MG63 (cell line): ENCODE measurements around the gene NCS1. TPM values are rescaled to one million over a fixed set of nuclear protein-coding genes. Genes with fewer than 3 reads are reported as not detected.

ENCODE experiments used
- DNase-seq: peaks from one replicate; pipeline ENCODE4 v3.0.0-alpha.2; 2020
- H3K27me3 ChIP-seq: fragments of 250-450 bp; sonication (Bioruptor Pico); 2 replicates; pipeline ENCODE4 v1.5.1; 2020; ENCODE audit warnings: mild to moderate bottlenecking, moderate library complexity
- H3K36me3 ChIP-seq: fragments of 250-450 bp; sonication (Bioruptor Pico); 2 replicates; pipeline ENCODE4 v1.5.1; 2020; ENCODE audit warnings: mild to moderate bottlenecking, moderate library complexity
- H3K4me3 ChIP-seq: fragments of 250-450 bp; sonication (Bioruptor Pico); 2 replicates; pipeline ENCODE4 v1.5.1; 2020; ENCODE audit warnings: mild to moderate bottlenecking, moderate library complexity
- H3K9me3 ChIP-seq: fragments of 250-450 bp; sonication (Bioruptor Pico); 2 replicates; pipeline ENCODE4 v1.5.1; 2020; ENCODE audit warnings: mild to moderate bottlenecking, moderate library complexity
- total RNA-seq: library from RNA; depleted of rRNA; stranded (reverse); fragments of >200 nt; shearing (Covaris generic); gene quantifications from 2 replicates; pipeline ENCODE4 v1.2.3, GENCODE V29; 2014; ENCODE audit warnings: low replicate concordance

Gene NCS1
- total RNA-seq, 1 experiment from 2014 or later: 34.4 TPM

DNA sequence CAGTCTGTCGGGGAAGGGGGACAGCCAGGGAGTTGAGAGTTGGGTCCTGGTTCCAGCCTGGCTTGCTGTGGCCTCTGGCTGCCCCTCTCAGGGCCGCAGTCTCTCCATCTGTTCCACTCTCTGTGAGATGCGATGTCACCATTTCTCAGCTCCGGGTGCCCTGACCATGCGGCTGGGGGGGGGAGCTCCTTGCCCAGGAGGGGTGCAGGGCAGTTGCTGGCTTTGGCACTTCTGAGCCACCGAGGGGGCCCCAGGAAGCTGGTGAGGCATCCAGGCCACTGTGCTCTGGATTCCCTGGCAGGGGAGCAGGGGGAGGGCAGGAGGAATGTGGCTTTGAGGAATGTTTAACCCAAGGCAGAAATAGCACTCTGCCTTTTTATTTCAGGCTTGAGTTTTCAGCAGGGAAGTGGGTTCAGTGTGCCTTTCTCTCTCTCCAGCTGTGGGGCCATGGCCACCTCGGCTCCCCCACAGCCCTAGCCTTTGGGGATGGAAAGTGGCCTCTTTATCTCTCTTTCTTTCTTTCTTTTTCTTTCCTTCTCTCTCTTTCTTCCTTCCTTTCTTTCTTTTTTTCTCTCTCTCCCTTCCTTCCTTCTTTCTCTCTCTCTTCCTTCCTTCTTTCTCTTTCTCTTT, 11.0 kb downstream of the NCS1 start:
- H3K27me3 ChIP-seq: no peaks in the 10 kb centered on the region
- no peak overlapping the region for H3K4me3 ChIP-seq
- peak; percentile 83 for DNase-seq
- no peaks in the 10 kb centered on the region for H3K9me3 ChIP-seq
- H3K36me3 ChIP-seq: peaks cover 2% of the 10 kb centered on the region; the same call in 1 of the 2 replicates

GRCh38 chr9:130185017-130185416, 12.8 kb downstream of the NCS1 start:
- no peaks in the 10 kb centered on the region for H3K9me3 ChIP-seq
- H3K27me3 ChIP-seq: no peaks in the 10 kb centered on the region
- peaks cover 2% of the 10 kb centered on the region; the same call in 1 of the 2 replicates for H3K36me3 ChIP-seq
- DNase-seq: no peak
- no peak overlapping the region for H3K4me3 ChIP-seq

GRCh38 chr9:130185490-130186031, 13.4 kb downstream of the NCS1 start:
- Histone ChIP-seq H3K27me3 (no peaks in the 10 kb centered on the region), H3K4me3 (no peak overlapping the region), H3K9me3 (no peaks in the 10 kb centered on the region), H3K36me3 (peaks cover under 1% of the 10 kb centered on the region; the same call in 1 of the 2 replicates)
- no peak for DNase-seq

GRCh38 chr9:130186051-130186450, 13.8 kb downstream of the NCS1 start:
- no peak for DNase-seq
- no peaks in the 10 kb centered on the region for H3K27me3 ChIP-seq
- H3K36me3 ChIP-seq: no peaks in the 10 kb centered on the region; the same call in 1 of the 2 replicates
- H3K4me3 ChIP-seq: no peak overlapping the region
- no peaks in the 10 kb centered on the region for H3K9me3 ChIP-seq

- no peak overlapping the region for H3K4me3 ChIP-seq
- peak; percentile 68 for DNase-seq
- no peaks in the 10 kb centered on the region for H3K9me3 ChIP-seq
- no peaks in the 10 kb centered on the region for H3K27me3 ChIP-seq
- H3K36me3 ChIP-seq: no peaks in the 10 kb centered on the region; the same call in 1 of the 2 replicates
Observed at GRCh38 chr9:130186839-130187522, 14.8 kb downstream of the NCS1 start.

- Histone ChIP-seq H3K9me3 (no peaks in the 10 kb centered on the region), H3K36me3 (no peaks in the 10 kb centered on the region; the same call in 1 of the 2 replicates), H3K27me3 (no peaks in the 10 kb centered on the region), H3K4me3 (no peak overlapping the region)
- DNase-seq: no peak
Observed at GRCh38 chr9:130187523-130187846, 15.3 kb downstream of the NCS1 start.

DNA sequence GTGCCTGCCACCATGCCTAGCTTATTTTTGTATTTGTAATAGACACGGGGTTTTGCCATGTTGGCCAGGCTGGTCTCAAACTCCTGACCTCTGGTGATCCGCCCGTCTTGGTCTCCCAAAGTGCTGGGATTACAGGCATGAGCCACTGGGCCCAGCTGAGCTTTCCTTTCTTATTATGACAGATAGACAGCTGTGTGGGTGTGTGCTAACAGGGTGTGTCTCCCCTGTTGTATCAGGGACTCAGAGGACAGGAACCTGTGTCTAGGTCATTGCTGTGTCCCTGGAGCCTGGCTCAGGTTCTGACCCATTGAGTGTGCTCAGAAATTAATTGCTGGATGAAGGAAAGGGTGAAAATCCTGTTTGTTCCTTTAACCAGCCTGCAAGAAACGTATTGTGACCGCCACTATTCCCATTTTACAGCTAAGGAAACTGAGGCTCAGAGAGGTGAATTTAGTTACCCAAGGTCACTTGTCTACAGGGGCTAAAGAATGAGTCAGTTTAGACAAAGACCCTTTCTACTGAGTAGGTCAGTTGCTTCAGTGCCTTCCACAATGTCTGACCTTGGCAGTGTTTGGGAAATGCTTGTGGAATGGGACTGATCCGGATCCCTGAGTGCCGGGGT, 16.8 kb downstream of the NCS1 start:
- H3K9me3 ChIP-seq: no peaks in the 10 kb centered on the region
- no peaks in the 10 kb centered on the region; the same call in 1 of the 2 replicates for H3K36me3 ChIP-seq
- no peaks in the 10 kb centered on the region for H3K27me3 ChIP-seq
- no peak overlapping the region for H3K4me3 ChIP-seq
- no peak for DNase-seq

- H3K27me3 ChIP-seq: no peaks in the 10 kb centered on the region
- no peak overlapping the region for H3K4me3 ChIP-seq
- no peaks in the 10 kb centered on the region for H3K9me3 ChIP-seq
- H3K36me3 ChIP-seq: no peaks in the 10 kb centered on the region; the same call in 1 of the 2 replicates
- DNase-seq: peak; percentile 55
Observed at GRCh38 chr9:130189840-130190239, 17.6 kb downstream of the NCS1 start.

DNA sequence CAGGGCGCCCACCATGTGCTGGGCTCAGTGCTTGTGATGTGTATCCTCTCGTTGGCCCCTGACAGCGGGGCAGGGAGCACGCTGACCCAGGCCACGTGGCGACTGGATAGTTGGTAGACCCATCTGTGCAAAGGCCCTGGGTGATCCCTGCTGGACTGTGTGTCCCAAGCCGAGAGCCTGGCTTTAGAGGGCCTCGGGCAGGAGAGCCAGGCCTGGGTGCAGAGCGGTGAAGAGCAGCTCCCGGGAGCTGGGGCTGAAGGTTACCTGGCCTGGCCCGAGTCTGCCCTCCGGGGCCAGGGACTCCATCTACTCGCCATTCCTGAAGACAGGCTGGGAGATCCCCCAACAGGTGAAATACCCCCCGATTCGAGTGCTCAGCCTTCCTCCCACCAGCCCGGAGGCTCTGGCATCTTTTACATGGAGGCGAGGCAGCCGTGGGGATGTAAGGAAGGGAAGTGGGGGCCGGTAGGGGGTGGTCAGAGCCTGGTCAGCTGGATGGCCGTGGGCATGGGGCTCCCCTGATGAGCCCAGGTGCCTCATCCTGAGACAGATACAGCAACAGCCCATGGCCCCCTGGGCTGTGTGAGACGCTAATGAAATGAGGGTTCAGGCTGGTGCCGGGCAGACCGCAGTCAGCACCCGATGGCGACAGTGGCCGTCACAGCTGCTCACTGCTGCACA, 19.0 kb downstream of the NCS1 start:
- H3K4me3 ChIP-seq: no peak overlapping the region
- no peaks in the 10 kb centered on the region for H3K27me3 ChIP-seq
- no peaks in the 10 kb centered on the region for H3K9me3 ChIP-seq
- H3K36me3 ChIP-seq: no peaks in the 10 kb centered on the region; the same call in 1 of the 2 replicates
- DNase-seq: no peak

- Histone ChIP-seq H3K27me3 (no peaks in the 10 kb centered on the region), H3K36me3 (no peaks in the 10 kb centered on the region; the same call in 1 of the 2 replicates), H3K9me3 (no peaks in the 10 kb centered on the region), H3K4me3 (no peak overlapping the region)
- DNase-seq: no peak
Observed at GRCh38 chr9:130191749-130192120, 19.5 kb downstream of the NCS1 start.

DNA sequence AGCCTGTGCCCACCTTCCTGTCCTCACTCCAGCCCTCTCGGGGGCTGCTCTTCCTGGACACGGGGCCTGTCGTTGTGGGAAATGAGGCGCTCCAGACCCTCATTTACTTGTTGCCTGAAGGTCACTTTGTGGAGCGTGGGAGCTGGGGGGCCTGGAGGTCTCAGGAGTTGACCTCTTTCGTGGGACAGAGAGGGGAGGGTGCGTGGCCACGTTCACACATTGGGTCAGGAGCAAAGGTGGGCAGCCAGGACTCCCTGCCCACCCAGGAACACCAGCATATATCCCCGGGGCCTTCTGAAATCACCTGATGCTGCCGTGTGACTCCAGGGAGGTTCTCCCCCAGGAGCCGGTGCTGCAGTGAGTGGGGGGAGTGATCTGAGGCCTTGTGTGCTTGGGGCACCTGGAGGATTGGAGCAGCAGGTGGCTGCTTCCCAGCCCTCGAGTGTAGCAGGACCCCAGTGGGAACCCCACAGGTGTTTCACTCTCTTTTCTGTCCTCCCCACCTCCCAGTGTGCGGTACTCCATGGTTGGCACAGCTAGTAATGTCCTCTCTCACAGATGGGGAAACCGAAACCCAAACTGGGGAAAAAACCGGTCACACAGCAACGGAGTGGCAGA, 20.3 kb downstream of the NCS1 start:
- H3K27me3 ChIP-seq: no peaks in the 10 kb centered on the region
- H3K9me3 ChIP-seq: no peaks in the 10 kb centered on the region
- H3K36me3 ChIP-seq: no peaks in the 10 kb centered on the region
- no peak for DNase-seq
- no peak overlapping the region for H3K4me3 ChIP-seq

GRCh38 chr9:130193103-130193502, 20.9 kb downstream of the NCS1 start:
- Histone ChIP-seq H3K36me3 (no peaks in the 10 kb centered on the region), H3K27me3 (no peaks in the 10 kb centered on the region), H3K4me3 (no peak overlapping the region), H3K9me3 (no peaks in the 10 kb centered on the region)
- DNase-seq: no peak

- no peaks in the 10 kb centered on the region for H3K36me3 ChIP-seq
- no peaks in the 10 kb centered on the region for H3K27me3 ChIP-seq
- H3K4me3 ChIP-seq: no peak overlapping the region
- no peak for DNase-seq
- no peaks in the 10 kb centered on the region for H3K9me3 ChIP-seq
Observed at GRCh38 chr9:130193531-130194377, 21.6 kb downstream of the NCS1 start.

DNA sequence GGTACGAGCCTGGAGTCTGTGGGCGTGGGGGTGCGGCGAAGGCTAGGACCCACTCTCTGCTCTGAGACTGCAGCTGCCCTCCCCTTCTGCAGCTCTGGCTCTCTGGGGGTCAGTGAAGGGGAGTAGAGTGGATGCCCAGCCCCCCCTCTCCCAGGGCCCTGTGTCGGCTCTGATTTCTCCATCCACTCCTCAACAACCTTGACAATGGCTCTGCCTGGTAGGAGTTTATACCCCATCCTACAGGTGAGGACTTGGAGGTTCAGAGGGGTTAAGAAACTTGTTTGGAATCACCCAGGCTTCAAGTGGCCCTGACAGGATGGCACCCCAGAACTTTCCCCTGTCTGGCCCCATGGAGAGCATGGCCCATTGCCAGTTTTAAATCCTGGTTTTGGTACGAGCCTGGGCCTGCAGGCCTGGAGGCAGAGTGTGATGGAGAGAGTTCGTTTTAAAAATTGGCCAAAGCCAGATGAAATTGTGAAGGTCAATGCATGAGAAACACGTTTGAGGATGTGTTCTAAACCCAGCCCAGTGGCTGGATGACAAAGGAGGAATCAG, 22.3 kb downstream of the NCS1 start:
- Histone ChIP-seq H3K9me3 (no peaks in the 10 kb centered on the region), H3K36me3 (no peaks in the 10 kb centered on the region), H3K4me3 (no peak overlapping the region), H3K27me3 (no peaks in the 10 kb centered on the region)
- no peak for DNase-seq

- no peaks in the 10 kb centered on the region for H3K9me3 ChIP-seq
- no peaks in the 10 kb centered on the region for H3K36me3 ChIP-seq
- no peak for DNase-seq
- H3K4me3 ChIP-seq: no peak overlapping the region
- H3K27me3 ChIP-seq: no peaks in the 10 kb centered on the region
Observed at GRCh38 chr9:130195638-130196037, 23.4 kb downstream of the NCS1 start.

GRCh38 chr9:130196643-130197042, 24.4 kb downstream of the NCS1 start:
- Histone ChIP-seq H3K9me3 (no peaks in the 10 kb centered on the region), H3K4me3 (no peak overlapping the region), H3K36me3 (no peaks in the 10 kb centered on the region), H3K27me3 (no peaks in the 10 kb centered on the region)
- no peak for DNase-seq
